NCI-H2227 (cell line): Measurements from ENCODE around the gene CPNE2.

Source experiments
- DNase-seq: peaks from one replicate; lab custom pipeline; 2025; ENCODE audit not compliant: unreplicated experiment; lab: John Stamatoyannopoulos, UW

The CPNE2 gene

GRCh38 chr16:57123216-57123973 lies 31.0 kb downstream of the CPNE2 start:
- no peak for DNase-seq

DNA sequence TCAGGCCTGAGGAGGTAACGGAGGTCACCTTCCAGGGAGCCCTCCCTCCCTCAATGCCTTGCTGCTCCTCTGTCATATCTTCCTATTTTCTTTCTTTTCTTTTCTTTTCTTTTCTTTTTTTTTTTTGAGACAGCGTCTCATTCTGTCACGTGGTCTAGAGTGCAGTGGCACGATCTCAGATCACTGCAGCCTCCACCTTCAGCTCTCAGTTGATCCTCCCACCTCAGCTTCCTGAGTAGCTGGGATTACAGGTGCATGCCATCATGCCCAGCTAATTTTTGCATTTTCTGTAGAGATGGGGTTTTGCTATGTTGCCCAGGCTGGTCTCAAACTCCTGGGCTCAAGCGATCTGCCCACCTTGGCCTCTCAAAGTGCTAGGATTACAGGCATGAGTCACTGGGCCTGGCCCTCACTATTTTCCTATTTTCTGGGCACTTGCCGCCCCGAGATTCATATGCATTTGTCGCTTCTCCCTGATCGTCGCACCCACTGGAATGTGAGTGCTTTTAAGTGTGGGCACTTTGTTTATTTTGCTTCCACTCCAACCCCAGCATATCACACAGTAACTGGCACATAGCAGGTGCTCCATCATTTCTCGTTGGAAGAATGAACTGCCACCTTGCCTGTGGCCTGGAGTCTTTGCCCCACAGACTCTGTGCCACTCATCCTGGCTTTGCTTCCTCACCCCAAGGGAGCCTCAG lies 31.7 kb downstream of the CPNE2 start:
- DNase-seq, result no peak

DNA sequence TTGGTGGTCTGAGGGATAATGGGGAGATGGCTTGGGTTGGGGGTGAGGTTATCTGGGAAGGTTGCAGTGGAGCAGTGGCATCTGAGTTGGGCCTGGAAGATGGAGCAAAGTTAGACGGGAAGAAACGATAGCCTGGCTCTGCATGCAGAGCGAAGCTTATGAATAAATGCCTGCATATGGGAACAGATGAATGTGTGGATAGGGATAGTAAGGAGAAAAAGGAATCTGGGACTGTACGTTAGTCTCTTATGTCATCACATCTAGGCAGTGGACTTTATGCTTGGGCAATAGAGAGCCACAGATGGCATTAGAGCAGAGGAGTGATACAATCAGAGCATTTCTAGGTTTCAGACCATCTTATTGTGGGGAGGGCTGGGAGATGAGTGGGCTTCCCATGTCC lies 33.0 kb downstream of the CPNE2 start:
- no peak for DNase-seq

- DNase-seq, result no peak
These were observed 33.6 kb downstream of the CPNE2 start for GRCh38 chr16:57125969-57126368.

- no peak for DNase-seq
These were observed 34.0 kb downstream of the CPNE2 start for GRCh38 chr16:57126411-57126810.

- DNase-seq, result no peak
These were observed 34.8 kb downstream of the CPNE2 start for GRCh38 chr16:57127037-57127763.

DNA sequence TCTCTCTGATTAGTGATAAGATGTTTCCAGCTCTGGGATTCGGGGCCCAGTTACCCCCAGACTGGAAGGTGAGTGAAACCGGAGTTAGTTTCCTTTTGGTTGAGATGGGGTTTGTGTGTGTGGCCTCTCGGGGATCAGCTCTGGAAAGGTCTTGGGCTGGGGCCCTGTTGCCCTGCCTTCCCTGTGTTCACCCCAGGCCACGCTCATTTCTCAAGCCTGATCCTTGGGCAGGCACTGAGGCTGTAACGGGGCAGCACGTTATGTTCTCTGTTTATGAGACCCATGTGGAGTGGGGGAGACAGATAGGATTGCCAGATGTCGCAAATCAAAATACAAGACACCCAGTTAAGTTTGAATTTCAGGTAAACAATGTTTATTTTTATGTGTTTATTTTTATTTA lies 35.5 kb downstream of the CPNE2 start:
- DNase-seq, result no peak

DNA sequence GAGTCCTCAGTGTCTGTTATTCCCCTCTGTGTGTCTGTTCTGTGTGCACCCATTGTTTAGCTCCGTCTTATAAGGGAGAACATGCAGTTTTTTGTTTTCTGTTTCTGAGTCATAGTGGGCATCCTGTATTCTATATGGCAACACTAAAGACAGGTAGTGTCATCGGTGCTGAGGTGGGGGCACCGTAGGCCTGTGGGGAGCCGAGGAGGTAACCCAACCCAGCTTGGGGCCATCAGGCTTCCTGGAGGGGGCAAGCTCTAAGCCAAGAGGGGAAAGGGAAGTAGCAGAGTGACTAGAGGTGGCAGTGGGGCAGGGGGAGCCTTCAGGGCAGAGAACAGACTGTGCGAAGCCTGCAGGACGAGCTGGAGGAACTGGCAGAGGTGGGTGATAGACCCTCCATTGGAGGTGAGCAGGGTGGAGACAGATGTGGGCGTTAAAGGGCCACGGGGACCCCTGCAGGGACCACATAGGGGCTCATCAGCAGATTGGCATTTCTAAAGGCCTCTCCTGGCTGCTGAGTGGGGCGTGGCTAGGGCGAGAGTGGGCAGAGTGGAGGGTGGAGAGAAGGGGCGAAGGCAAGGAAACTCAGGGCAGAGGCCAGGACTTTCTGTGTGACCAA lies 36.5 kb downstream of the CPNE2 start:
- DNase-seq, result no peak

- DNase-seq, result no peak
These were observed 38.6 kb downstream of the CPNE2 start for GRCh38 chr16:57130950-57131321.

GRCh38 chr16:57131351-57131970 lies 39.1 kb downstream of the CPNE2 start:
- DNase-seq, result no peak

GRCh38 chr16:57132470-57132869 lies 40.1 kb downstream of the CPNE2 start:
- no peak for DNase-seq

- DNase-seq, result no peak
These were observed 40.6 kb downstream of the CPNE2 start for GRCh38 chr16:57133031-57133430.

DNA sequence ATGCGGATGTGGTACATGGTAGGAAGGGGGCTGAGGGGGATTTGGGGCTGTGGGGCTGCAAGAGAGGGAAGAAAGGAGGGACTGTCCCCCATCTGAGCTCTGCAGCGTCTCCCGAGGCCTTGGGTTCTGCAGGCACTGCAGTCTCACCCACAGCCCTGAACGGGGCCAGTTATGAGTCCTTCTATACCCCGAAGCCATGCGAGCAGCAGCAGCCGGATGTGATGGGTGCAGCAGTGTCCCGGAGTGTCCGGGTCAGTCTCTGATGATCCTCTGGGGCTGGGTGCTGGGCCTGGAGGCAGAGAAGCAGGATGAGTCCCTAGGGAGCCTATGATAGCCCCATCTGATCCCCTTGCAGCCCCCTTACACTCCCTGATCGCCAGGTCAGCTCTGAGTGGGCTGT lies 41.5 kb downstream of the CPNE2 start:
- no peak for DNase-seq

GRCh38 chr16:57134982-57135381 lies 42.6 kb downstream of the CPNE2 start:
- DNase-seq, result no peak

- no peak for DNase-seq
These were observed 44.7 kb downstream of the CPNE2 start for GRCh38 chr16:57137043-57137442.

- no peak for DNase-seq
These were observed 45.3 kb downstream of the CPNE2 start for GRCh38 chr16:57137566-57138273.

GRCh38 chr16:57138281-57138935 lies 46.0 kb downstream of the CPNE2 start:
- no peak for DNase-seq

DNA sequence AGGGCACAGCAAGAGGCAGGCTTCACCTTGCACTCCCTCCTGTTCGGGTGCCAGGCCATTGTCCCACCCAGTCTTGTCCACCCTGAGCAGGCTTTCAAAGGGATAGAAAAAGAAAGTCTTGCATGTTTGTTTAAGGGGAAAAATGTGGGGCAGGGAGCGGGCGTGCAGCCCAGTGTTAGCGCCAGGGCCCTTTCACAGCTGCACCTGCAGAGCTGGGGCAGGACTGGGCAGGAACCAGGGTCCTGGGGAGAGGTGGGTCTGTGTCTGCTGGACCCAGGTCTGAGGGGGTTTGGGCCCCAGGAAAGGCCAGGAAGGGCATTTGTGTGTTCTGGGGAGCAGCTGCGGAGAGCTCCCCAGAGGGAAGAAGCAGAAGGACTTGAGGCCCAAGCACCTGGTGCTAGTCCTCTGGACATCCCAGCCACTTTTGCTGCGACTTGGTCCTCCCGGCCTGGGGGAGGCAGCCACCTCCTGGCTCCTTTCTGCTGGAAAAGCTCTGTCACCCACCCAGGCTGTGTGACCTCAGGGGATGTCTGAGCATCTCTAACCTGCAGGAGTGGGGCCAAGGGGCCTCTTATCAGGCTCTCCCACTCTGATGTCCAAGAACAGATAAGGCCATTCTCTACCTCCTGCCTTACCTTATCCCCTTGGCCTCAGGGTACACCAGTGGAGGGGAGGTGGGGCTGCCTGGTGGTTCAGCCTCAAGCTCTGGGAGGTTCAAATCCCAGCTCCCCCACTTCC lies 48.7 kb downstream of the CPNE2 start:
- no peak for DNase-seq
